Left hindlimb (tissue), 1 donor: ENCODE data around the gene SLC41A3.
"Not testable (repeated sequence)": the region's sequence is repeated elsewhere in the genome, so short reads cannot be mapped to it uniquely, and the experiment has no call there.

Experiments used
- DNase-seq: peaks from one replicate; pipeline ENCODE4 v3.0.0-alpha.2; 2018

The SLC41A3 gene

DNA sequence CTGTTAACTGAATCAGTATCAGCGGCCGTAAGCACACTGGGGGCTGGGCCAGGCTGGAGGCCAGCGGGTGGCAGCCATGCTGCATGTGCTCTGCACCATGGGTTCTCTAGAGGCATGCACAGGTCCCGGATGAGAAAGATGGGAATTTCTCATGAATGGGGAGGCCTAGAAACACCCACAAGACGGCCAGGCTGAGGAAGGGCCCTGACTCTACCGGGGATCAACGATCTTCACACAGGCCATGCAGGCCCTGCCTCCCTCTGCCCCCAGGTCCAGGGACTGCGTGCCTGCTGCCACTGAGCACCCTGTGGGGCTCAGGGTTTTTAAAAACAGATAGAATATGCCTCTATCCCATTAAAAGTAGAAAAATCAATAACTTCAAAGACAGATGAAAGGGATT, 32.7 kb downstream of the SLC41A3 start:
- no peak for DNase-seq

DNA sequence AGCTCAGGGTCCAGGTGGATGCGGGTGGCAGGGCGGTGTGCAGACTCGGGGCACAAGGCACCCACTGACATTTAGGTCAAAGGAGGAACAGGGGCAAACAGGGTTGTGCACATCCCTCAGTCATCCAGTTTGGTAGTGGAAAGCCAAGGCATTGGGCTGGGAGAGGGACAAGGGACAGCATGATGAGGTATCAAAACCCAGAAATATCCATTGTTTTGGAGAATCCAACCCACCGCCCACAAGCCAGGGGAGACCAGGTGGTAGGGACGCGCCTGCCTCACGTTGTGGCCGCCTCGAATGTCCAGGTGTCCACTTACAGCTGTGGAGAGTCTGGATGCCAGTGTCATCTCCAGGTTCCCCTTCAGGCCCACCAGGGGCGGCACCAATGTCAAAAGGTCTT, 33.3 kb downstream of the SLC41A3 start:
- DNase-seq: no peak

DNA sequence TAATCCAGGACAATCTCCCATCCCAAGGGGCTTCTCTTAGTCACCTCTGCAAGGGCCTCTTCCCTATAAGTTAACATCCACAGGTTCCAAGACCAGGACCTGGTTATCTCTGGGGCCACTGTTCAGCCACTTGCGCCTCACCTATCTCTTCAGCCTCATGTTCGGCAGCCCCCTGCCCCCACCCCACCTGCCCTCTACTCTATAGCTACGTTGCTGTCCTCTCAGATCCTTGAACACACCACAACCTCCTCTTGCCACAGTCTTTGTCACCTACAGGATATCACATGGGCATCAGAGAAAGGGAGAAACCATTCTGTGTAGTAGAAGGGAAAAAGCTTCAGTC, 33.9 kb downstream of the SLC41A3 start:
- no peak for DNase-seq

DNA sequence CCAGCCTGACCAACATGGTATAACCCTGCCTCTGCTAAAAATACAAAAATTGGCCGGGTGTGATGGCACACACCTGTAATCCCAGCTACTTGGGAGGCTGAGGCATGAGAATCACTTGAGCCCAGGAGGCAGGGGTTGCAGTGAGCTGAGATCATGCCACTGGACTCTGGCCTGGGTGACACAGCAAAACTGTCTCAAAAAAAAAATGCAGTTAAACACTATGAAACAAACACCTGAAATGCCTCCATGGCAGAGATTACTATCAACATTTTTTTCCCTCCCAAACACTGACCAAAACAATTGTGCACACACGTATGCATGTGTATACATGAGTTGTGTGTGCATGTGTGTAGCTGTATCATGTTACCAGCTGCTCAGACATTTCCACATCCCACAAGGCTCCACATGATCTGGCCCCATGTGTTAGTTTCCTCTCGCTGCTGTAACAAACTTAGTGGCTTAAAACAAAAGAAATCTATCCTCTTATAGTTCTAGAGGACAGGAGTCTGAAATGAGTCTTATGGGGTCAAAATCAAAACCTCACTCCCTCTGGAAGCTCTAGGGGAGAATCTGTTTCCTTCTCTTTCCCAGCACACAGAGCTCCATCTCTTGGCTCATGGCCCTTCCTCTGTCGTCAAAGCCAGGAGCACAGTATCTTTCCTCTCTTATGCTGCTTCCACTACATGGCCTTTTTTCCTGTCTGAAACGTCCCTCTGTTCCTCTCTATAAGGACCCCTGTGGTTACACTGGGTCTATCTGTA, 34.5 kb downstream of the SLC41A3 start:
- DNase-seq: no peak

DNA sequence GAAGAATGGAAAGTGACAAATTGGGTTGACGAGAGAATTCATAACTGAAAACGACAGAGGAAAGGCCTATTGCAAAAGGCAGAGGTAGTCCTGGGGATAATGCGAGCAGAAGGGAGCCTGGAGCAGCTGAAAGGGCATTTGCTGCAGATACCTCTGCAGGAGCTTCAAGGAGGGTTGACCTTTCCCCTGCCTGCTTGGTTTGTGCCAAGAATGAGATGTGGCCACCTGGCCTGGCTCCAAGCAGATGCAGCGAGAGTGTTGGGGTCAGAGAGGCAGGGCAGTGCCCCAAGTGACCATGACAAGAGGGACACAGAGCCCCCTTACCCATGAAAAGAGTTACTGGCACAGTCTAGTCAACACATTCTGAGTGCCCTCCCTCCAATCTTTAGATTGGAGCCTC, 43.5 kb downstream of the SLC41A3 start:
- peak; percentile 3 for DNase-seq

DNA sequence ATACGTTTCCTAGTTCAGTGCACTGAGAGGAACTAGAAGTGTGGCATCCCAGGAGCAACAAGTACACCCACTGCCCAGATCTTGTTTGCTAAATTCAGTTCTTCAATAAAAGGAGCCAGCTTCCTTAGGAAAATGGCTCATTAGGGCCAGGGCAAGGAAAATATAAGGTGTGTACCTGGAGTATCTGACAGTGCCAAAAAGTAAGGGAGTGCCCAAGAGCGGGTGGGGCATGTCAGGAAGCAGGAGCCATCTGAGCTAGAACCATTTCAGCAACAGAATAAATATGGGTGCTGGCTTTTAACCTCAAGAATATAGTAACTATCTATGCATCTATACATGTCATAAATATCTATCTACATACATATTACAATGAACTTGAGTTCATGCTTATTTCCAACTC, 44.1 kb downstream of the SLC41A3 start:
- DNase-seq: no peak

DNA sequence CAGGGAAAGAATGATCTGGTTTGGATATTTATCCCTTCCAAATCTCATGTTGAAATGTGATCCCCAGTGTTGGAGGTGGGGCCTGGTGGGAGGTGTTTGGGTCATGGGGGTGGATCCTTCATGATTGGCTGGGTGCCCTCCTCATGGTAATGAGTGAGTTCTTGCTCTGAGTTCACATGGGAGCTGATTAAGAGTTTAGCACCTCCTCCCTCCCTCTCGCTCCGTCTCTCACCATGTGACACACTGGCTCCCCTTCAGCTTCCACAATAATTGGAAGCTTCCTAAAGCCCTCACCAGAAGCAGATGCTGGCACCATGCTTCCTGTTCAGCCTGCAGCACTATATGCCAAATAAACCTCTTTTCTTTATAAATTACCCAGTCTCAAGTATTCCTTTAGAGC, 45.1 kb downstream of the SLC41A3 start:
- not testable (repeated sequence) for DNase-seq

DNA sequence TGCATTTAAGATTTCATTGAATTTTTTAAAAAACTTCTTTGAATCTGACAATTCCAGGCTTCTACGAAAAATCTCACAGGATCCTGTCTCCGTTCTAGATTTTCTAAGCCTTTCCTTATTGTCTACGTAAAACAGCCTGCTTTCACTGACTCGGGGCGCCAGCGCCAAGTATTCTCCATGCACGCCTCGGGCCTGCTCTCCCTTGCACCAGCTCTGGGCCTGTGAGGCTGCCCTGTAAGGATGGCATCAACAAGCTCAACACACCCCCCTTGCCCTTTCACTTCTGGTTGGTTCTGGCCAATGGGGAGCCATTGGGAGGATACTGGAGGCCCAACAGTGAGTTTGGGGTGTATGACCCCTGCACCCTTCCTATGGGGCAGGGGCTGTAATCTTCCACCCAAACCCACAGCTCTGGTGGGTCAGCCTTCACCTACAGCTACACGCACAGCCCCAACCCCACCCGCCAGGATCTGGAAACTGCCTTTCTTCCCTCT, 47.8 kb downstream of the SLC41A3 start:
- no peak for DNase-seq

DNA sequence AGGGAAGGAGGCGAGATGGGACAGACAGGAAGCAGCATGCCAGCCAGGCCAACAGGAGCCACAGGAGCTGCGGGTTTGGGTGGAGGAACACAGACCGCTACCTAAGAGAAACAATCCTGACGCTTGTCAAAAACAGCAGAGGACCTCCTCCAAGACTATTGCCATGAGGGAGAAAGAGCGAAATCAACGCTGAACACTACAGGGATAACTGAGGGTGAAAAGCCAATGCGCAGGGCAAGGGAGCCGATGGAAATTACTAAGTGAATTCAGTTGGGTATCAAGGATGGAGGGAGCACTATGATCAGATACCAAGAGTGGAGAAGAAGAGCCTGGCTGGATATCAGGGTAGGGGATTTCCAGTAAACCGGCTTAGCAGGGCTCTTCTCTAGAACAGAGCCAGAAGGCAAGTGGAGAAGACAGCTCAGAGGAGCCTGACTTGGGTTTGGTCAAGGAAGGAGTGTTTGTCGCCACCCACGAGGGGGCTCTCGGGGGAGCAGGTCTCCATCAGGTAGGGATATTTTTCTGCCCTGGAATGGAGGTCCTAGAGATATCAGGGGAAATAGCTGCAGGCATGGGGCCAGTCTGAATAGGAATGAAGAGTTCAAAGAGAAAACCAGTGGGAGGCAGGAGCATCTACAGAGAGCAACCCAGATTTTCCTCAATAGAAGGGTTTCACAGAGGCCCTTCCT, 48.4 kb downstream of the SLC41A3 start:
- DNase-seq: peak; percentile 2

DNA sequence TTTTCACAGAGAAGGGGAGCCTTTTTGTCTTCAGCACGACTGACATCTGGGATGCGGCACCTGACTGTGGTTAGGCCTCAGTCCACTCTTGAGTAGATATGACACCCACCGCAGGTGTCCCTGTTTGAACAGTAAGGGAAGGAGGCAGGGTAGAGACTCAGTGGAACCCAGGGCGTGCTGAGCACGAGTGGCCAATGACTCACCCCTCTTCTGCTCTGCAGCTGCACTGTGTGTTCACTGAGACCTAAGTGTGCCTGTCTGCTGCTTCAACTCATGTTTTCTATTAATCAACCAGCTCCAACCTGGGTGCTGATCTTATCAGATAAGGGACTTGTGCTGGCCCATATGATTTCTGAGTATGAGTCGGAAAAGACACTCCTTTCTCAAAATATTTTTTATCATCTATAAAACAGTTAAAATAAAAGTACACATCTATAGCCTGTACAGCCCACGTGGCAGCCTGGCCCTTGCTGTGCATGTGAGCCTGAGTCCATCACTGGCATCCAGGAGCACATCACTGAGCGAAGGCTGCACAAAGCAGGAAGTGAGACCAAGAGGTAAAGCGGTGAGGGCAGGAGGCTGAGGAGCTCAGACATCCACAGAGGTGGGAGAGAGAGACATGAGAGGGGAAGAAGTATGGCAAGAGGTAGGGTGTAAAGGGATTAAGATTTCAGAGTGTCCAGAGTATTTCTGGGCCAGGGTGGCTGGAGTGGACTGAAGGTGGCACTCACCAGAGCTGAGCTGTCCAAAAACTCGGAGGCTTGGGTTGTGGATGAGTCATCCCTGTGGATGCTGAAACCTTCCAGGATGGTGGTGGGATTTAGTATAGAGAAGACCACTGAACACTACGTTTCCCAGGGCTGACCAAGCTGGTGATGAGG, 49.2 kb downstream of the SLC41A3 start:
- DNase-seq: peak; percentile 2

DNA sequence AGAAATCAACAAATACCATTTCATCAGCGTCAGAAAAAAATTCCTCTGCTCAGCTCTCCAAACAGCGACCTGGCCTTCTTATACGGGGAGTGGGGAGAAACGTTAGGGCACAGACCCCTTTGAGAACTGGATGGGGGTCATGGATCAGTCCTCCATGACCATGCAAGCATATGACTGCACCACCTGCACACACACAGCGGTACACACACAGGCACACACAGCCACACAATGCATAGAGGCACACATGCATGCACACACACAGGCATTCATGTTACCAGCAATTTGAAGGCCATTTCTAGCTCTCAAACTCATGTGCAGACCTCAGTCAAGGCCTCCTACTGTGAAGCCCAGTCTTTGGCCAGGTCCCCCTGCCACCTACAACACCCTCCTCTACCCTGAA, 50.2 kb downstream of the SLC41A3 start:
- no peak for DNase-seq

DNA sequence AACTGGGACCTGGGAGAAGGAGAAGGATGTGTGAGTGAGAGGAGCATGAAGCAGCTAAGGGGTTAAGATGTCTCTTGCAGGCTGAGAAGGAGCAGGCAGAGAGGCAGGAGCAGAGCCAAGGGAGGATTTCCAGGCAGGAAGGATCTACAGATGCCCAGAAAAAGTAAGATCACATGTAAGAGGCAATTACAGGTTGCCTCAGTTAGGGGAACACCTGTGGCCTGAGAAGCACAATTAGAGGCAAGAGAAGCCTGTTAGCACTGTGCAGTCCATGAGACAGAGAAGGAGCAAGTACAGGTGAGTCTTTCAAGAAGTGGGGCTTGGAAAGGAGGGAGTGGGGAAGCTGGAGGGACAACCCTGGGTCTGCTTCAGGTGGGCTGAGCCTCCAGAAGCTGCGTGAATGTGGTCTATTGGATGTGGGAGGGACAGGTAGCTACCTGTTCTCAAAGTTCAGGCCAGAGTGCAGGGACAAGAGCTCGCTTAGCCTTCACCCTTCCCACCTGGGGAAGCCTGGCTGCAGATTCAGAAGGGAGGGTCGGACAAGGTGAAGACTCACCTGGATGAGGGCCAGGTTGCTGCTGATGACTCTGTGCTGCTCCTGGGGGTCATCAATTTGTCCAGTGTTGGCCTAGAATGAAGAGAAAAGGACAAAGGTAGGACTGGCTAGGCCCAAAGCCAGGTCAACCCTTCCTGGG, 50.7 kb downstream of the SLC41A3 start:
- DNase-seq: no peak

DNA sequence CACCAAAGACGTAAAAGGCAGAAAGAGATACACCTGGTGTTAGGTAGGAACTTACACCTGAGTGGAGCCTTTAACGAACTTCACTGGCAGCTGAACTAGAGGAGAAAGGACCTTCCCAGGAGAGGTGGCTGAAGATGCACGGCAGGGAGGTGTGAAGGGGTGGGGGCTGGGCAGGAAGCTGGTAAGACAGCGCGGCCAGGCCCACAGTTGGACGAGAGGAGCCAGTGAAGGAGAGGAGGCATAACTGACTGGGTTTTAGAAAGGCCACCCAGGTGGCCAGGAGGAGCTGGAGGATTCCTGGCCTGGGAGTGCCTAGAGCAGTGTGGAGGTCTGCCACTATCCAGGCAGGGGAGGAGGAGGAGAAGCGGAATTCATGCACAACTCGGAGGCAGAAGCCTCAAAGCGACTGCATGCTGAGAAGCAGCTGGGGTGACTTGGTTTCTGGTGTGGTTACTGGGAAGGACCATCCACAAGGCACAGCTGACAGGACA, 51.9 kb downstream of the SLC41A3 start:
- no peak for DNase-seq

DNA sequence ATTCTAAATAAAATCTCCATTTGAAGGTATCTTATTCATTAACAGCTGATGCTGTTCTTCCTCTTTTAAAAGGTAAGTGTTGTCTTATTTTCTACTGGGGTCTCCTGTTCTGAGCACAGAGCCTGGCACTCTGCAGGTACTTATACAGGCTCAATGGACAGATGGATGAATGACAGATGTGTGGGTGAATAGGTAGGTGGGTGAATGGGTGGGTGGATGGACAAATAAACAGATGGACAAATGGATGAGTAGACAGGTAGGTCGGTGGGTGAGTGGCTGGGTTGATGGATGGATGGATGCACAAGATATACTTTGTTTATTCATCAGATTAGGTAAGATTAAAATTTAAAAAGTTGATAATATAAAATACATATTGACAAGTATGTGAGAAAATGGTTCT, 53.5 kb downstream of the SLC41A3 start:
- no peak for DNase-seq

DNA sequence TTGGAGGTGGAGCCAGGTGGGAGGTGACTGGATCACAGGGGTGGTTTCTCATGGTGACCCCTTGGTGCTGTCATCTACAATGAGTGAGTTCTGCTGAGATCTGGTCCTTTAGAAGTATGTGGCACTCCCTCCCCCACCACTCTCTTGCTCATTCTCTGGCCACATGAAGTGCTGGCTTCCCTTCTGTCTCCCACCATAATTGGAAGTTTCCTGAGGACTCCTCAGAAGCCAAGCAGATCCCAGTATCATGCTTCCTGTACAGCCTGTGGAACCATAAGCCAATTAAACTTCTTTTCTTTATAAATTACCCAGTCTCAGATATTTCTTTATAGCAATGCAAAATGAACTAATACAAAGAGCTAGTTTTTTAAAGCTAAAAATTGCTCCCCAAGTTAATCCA, 54.7 kb downstream of the SLC41A3 start:
- no peak for DNase-seq

DNA sequence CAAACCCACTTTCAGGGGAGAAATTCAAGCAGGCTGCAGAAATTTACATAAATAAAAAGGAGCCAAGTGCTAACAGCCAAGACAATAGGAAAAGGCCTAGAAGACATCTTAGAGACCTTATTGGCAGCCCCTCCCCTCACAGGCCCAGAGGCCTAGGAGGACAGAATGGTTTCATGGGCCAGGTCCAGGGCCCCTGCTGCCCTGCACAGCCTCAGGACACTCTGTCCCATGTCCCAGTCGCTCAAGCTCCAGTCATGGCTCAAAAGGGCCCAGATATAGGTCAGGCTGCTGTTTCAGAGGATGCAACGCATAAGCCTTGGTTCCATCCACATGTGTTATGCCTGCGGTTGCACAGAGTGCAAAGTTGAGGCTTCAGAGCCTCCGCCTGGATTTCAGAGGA, 55.8 kb downstream of the SLC41A3 start:
- no peak for DNase-seq

DNA sequence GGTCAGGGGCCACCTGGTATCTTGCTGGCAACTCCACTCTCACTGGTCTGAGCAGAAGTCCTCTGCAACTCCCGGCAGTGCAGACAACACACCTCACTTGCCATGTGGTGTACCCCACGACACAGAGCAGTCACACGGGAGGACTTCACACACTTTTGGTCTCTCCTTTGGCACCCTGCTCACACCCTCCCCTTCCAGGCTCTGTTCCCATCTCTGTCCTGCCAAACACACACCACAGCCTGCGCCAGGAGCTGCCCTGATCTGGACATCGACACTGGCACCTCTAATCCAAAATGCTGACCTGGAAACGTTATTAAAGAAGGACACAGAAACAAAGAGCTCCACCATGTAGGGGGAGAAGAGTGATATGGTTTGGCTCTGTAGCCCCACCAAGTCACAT, 57.2 kb downstream of the SLC41A3 start:
- no peak for DNase-seq

DNA sequence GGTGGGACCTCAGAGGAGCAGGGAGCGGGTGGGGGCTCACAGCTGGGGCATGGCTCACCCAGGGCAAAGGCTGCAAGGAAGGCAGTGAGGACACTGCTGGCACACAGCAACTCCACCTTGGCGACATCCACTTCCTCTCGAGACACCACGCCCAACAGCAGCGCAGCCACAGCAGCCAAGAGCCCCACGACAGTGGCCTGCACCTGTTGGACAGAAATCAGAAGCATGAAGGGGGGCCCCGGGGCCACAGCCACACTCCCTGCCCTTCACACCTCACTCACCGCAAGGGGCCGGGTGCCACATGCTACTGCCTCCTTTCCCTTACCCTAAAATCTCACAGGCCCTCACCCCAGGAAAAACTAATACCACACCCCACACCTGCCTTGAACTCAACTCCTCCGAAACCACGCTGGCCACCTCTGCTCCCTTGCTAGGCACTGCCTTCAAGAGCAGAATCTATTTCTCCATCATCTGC, 57.6 kb downstream of the SLC41A3 start:
- DNase-seq: no peak

DNA sequence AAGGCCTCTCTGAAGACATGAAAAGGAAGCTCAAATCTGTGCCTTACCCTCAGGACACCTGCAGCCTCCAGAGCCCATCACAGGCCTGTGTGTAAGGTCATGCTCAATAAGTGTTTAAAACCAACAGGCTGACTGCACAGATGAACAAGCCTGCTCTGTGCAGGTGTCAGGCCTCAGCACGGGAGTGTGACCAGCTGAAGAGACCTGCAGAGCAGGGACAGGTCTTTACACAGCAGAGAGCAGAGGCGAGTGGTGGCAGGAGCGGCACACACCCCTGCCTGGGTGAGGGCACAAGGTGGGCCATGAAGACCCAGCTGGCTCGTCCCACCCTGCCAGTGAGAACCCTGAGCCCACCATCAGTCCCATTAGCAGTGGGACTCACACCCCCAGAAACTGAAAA, 58.1 kb downstream of the SLC41A3 start:
- peak; percentile 2 for DNase-seq

DNA sequence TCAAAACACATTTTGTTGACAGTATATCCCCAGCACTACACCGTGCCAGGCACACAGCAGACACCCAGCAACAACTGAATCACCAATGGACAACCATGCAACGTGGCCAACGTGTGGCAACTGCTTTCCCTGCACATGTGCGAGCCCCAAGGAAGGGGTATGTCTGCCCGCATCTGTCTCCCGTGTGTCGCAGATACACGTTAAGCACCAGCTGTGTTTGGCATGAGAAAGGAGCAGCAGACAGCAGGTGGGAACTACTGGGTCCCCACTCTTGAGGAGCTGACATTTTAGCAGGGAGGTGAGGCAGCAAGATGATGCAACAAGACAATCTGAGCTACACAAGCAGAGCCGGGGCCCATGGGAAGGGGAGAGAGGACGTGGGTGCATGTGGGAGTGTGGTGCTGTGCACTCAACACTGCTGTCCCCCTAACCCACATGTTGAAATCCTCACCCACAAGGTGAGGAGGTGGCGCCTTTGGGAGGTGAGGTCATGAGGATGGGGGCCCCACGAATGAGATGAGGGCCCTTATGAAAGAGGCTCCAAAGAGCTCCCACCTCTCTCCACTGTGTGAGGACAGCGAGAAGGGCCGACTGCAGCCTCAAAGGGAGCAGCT, 58.7 kb downstream of the SLC41A3 start:
- no peak for DNase-seq

DNA sequence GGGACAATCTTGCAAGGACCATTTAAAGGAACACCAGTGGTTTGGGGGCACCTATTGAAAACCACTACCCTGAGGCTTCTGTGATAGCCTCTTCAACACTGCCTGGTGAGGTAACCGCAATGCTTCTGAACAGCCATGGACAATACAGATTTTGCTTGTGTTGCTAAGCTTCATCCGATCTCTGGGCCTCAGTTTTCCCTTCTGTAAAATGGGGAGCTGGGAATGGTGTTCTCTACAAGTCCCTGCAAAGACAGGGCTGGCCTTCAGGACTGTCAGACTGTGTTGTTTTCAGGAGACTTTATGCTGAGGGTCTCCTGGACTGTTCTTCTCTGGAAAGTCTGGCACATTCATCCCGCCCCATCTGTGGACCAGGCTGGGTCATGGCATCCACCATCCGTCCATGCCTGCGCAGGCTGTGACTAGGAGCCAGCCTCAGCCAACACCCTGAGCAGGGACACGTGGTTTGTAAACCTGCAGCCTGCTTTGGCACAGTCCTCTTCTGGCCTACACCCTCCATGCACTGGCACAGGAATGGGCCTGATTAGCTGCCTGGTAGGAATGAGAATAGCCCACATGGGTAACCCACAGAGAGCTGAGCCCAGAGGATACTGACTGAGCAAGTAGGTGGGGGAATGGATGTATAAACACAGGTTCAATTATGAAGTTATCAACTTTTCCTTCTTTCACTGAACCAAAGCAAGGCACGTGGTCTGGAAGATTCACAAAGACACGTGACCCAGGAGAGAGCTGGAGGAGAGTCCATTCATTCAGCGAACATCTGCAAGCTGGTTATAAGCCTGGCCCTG, 59.7 kb downstream of the SLC41A3 start:
- peak; percentile 1 for DNase-seq
